Measurements from ENCODE around the gene DENND5A. TPM values are rescaled to one million over a fixed set of nuclear protein-coding genes. Genes with fewer than 3 reads are reported as not detected.

The DENND5A gene
- total and polyA plus RNA-seq, 2 of the 8 experiments (the other 6 are each of a cell fraction or from before 2014, with no cell fraction given) = 65.7 to 139 TPM

DNA sequence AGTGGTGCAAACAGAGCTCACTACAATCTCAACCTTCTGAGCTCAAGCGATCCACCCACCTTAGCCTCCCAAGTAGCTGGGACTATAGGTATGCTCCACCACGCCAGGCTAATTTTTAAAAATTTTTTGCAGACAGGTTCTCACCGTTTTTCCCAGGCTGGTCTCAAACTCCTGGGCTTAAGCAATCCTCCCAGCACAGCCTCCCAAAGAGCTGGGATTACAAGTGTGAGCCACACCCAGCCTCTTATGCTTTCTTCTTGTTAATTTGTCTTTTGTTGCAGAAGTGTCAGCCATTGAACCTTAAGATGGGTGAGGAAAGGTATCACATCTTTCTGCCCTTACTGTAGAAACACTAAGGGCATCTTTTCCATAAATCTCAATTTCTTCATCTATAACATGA, 34.9 kb downstream of the DENND5A start:
- Histone ChIP-seq H3K9me3 (ENCODE audit: insufficient read depth in 2 of 2, low read depth in 1 of 2, low read length in 1 of 2) (peaks cover 6 to 7% of the 10 kb centered on the region in 2 experiments; a peak in 2 of 4 replicates), H2BK120ac (replicated peaks; ENCODE audit: low read depth, low read length) (no peak overlapping the region), H3K4ac (replicated peaks; ENCODE audit: insufficient read length, low read depth, low read length) (no peak overlapping the region), H4K5ac (ENCODE audit: insufficient read length, low read depth, low read length) (no peak overlapping the region), H3K23ac (ENCODE audit: insufficient read length) (no peak overlapping the region), H3K79me2 (ENCODE audit: control insufficient read depth in 1 of 2, insufficient read depth in 2 of 2, low read length in 2 of 2) (peaks cover 16 to 81% of the 10 kb centered on the region in 2 experiments), H3K27ac (ENCODE audit: low read depth, low read length) (no peak overlapping the region), H2BK5ac (ENCODE audit: low read depth, low read length) (no peak overlapping the region), H2BK12ac (ENCODE audit: low read depth, low read length) (peak overlapping the region; percentile 60; the same call in 1 of the 2 replicates), H3K4me2 (ENCODE audit: insufficient read depth in 1 of 2, low read depth in 2 of 2, low read length in 2 of 2) (peak overlapping the region in 1 of 2 experiments; percentile 68; a peak in 1 of 4 replicates), H4K20me1 (replicated peaks in 1 of 2; ENCODE audit: control insufficient read depth in 1 of 2, insufficient read depth in 2 of 2, low read length in 2 of 2) (peaks cover 13 to 19% of the 10 kb centered on the region in 2 experiments), H2AK5ac (ENCODE audit: low read depth, low read length) (no peak overlapping the region), H2BK15ac (ENCODE audit: low read length) (no peak overlapping the region), H3K9ac (replicated peaks in 1 of 4; ENCODE audit: extremely low read depth in 1 of 4, low read depth in 3 of 4, low read length in 3 of 4) (no peak overlapping the region), H3K79me1 (ENCODE audit: low read depth, low read length) (peaks cover 9% of the 10 kb centered on the region), H3K4me1 (replicated peaks in 1 of 4; ENCODE audit: control insufficient read depth in 3 of 4, insufficient read depth in 4 of 4, low read length in 3 of 4) (peaks cover 15 to 27% (median 23%) of the 10 kb centered on the region in 4 experiments; a peak in 6 of 7 replicates), H3K27me3 (replicated peaks in 1 of 4; ENCODE audit: control insufficient read depth in 3 of 4, extremely low read depth in 1 of 4, insufficient read depth in 3 of 4, low read length in 3 of 4) (peaks cover 0 to 13% (median 0%) of the 10 kb centered on the region in 4 experiments; a peak in 4 of 7 replicates), H2AFZ (ENCODE audit: low read length) (no peak overlapping the region), H3K4me3 (ENCODE audit: extremely low read depth in 1 of 4, insufficient read depth in 2 of 4, low read depth in 3 of 4, low read length in 4 of 4) (no peak overlapping the region), H3K23me2 (ENCODE audit: low read depth, low read length) (no peaks in the 10 kb centered on the region), H4K8ac (ENCODE audit: extremely low read depth, insufficient read depth, low read length) (no peak overlapping the region), H3K14ac (ENCODE audit: insufficient read length) (no peak overlapping the region), H2BK20ac (ENCODE audit: low read length) (no peak overlapping the region), H3K18ac (ENCODE audit: extremely low read depth, low read length) (no peak overlapping the region), H3K36me3 (ENCODE audit: control insufficient read depth in 2 of 4, insufficient read depth in 4 of 4, low read length in 3 of 4) (0 out of 8 replicates have a peak, but pooled peaks cover 0 to 2% (median 0%) of the 10 kb centered on the region in 4 experiments), H4K91ac (replicated peaks; ENCODE audit: insufficient read length, low read length) (no peak overlapping the region), H3K56ac (replicated peaks; ENCODE audit: insufficient read length, low read depth, low read length) (no peak overlapping the region)
- no peak for FAIRE-seq
- WGBS, 2 experiments (ENCODE audit: extremely low coverage in 1 of 2, insufficient coverage in 1 of 2, insufficient read length in 1 of 2, insufficient replicate concordance in 2 of 2, low coverage in 1 of 2, low lambda C conversion rate in 2 of 2, missing lambda C conversion rate in 1 of 2) = 79% methylated on average over 3 of the region's 3 CpGs; no CpG with 5 or more reads in 1 of the 2 experiments
- CTCF ChIA-PET (ENCODE audit: partially characterized antibody) = interaction anchor here (1.1 to 2.2 kb wide), 2 partner anchors 23 to 30 kb away, joined by 4 to 5 read pairs; no protein-coding TSS in a partner anchor
- POLR2A ChIA-PET (ENCODE audit: partially characterized antibody) = interaction anchor here (1.4 kb wide), 1 partner anchor 35 kb away, joined by 4 read pairs; the partner anchor contains the start of gene DENND5A
- DNase-seq (ENCODE audit: low read depth in 1 of 2, low spot score in 2 of 2) = no peak
- TF ChIP-seq CHD2 (IDR thresholded peaks at IDR 0.05; ENCODE audit: low read length) (no peak), MAFK (IDR thresholded peaks at IDR 0.05; ENCODE audit: low read depth, low read length) (no peak), NANOG (IDR thresholded peaks at IDR 0.05; ENCODE audit: insufficient read depth, low read depth, low read length, poor library complexity, severe bottlenecking) (no peak), KDM4A (IDR thresholded peaks at IDR 0.05; ENCODE audit: low read depth, low read length, severe bottlenecking) (no peak), POU5F1 (IDR thresholded peaks at IDR 0.05; ENCODE audit: low read depth, low read length) (no peak), CBX8 (IDR thresholded peaks at IDR 0.05; ENCODE audit: borderline replicate concordance, low read depth, low read length) (no peak), RXRA (IDR thresholded peaks at IDR 0.05; ENCODE audit: insufficient read depth, low read depth, low read length) (no peak), SRF (IDR thresholded peaks at IDR 0.05; ENCODE audit: low read depth, low read length) (no peak), SIRT6 (IDR thresholded peaks at IDR 0.05; ENCODE audit: low read length) (no peak), BRCA1 (IDR thresholded peaks at IDR 0.05; ENCODE audit: low read depth, low read length) (no peak)
- TF ChIP-seq, protein P1, sequence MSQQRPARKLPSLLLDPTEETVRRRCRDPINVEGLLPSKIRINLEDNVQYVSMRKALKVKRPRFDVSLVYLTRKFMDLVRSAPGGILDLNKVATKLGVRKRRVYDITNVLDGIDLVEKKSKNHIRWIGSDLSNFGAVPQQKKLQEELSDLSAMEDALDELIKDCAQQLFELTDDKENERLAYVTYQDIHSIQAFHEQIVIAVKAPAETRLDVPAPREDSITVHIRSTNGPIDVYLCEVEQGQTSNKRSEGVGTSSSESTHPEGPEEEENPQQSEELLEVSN (IDR thresholded peaks at IDR 0.05) = no peak
- TF ChIP-seq, protein P2, sequence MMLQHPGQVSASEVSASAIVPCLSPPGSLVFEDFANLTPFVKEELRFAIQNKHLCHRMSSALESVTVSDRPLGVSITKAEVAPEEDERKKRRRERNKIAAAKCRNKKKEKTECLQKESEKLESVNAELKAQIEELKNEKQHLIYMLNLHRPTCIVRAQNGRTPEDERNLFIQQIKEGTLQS (IDR thresholded peaks at IDR 0.05; ENCODE audit: insufficient read depth, low read depth, low read length) = no peak

Data from H1 (cell line).